GM10248 (cell line): ENCODE results near the gene PITPNC1.
"Not testable (repeated sequence)": the region's sequence is repeated elsewhere in the genome, so short reads cannot be mapped to it uniquely, and the experiment has no call there.

ENCODE experiments used
- CTCF ChIA-PET: fragments of 300-600 bp; sonication (Branson Sonifier 250); formaldehyde crosslinking; extraction: SDS; loops from one replicate; lab custom pipeline; 2021; ENCODE audit warnings: antibody characterized with exemption; lab: Yijun Ruan, JAX
- POLR2A ChIA-PET: fragments of 350-650 bp; sonication (Branson Sonifier 250); formaldehyde crosslinking; extraction: SDS; loops from one replicate; lab custom pipeline; 2020; ENCODE audit warnings: antibody characterized with exemption; lab: Yijun Ruan, JAX
- DNase-seq: peaks from one replicate; pipeline ENCODE4 v3.0.0; 2012; ENCODE audit errors: extremely low spot score
- CTCF ChIP-seq: IDR thresholded peaks from 2 replicates; pipeline ENCODE4 v1.5.1; 2012; ENCODE audit warnings: mild to moderate bottlenecking, low read depth; ENCODE audit errors: extremely low read depth, missing control alignments, control extremely low read depth

Gene PITPNC1

GRCh38 chr17:67638871-67639270 lies 261.8 kb downstream of the PITPNC1 start:
- ChIA-PET POLR2A (interaction anchor here (0.7 kb wide), 1 partner anchor 18 kb away, joined by 4 read pairs; no protein-coding TSS in a partner anchor), CTCF (interaction anchor here (0.9 to 3.8 kb wide), 3 partner anchors 10 to 264 kb away, joined by 3 to 13 read pairs (median 3); no protein-coding TSS in a partner anchor)
- TF ChIP-seq CTCF, result no peak
- DNase-seq, result no peak

GRCh38 chr17:67639555-67639954 lies 262.5 kb downstream of the PITPNC1 start:
- DNase-seq, result no peak
- TF ChIP-seq CTCF, result no peak
- CTCF ChIA-PET, result interaction anchor here (1.0 to 3.8 kb wide), 5 partner anchors 9 to 265 kb away, joined by 3 to 13 read pairs (median 5); no protein-coding TSS in a partner anchor
- POLR2A ChIA-PET, result no interaction called here

- DNase-seq, result no peak
- ChIA-PET POLR2A (no interaction called here), CTCF (interaction anchor here (1.0 to 3.8 kb wide), 4 partner anchors 9 to 261 kb away, joined by 4 to 13 read pairs (median 8); no protein-coding TSS in a partner anchor)
- TF ChIP-seq CTCF, result no peak
Measured at GRCh38 chr17:67639979-67640378, 262.9 kb downstream of the PITPNC1 start.

GRCh38 chr17:67642488-67642887 lies 265.4 kb downstream of the PITPNC1 start:
- ChIA-PET POLR2A (no interaction called here), CTCF (interaction anchor here (1.4 kb wide), 1 partner anchor 9 kb away, joined by 3 read pairs; no protein-coding TSS in a partner anchor)
- DNase-seq, result no peak
- TF ChIP-seq CTCF, result no peak

GRCh38 chr17:67644061-67644460 lies 267.0 kb downstream of the PITPNC1 start:
- CTCF ChIA-PET, result interaction anchor here (1.0 to 7.9 kb wide), 4 partner anchors 14 to 265 kb away, joined by 4 to 68 read pairs (median 4); no protein-coding TSS in a partner anchor
- no peak for DNase-seq
- TF ChIP-seq CTCF, result no peak
- POLR2A ChIA-PET, result no interaction called here

- ChIA-PET CTCF (interaction anchor here (1.0 to 7.9 kb wide), 6 partner anchors 12 to 270 kb away, joined by 3 to 68 read pairs (median 4); no protein-coding TSS in a partner anchor), POLR2A (interaction anchor here (0.6 kb wide), 1 partner anchor 22 kb away, joined by 3 read pairs; no protein-coding TSS in a partner anchor)
- not testable (repeated sequence) for DNase-seq
Measured at GRCh38 chr17:67645195-67645594, 268.1 kb downstream of the PITPNC1 start.

DNA sequence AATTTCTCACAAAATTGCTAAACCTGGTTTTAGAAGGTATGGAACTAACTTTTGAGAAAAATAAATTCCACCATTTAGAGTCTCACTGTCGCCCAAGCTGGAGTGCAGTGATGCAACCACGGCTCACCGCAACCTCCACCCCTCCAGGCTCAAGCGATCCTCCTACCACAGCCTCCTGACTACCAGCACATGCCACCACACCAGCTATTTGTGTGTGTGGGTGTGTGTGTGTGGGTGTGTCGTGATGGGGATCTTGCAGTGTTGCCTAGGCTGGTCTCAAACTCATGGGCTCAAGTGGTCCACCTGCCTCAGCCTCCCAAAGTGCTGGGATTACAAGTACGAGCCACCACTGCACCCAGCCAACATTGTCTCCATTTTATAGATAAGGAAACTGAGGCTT lies 269.4 kb downstream of the PITPNC1 start:
- no peak for TF ChIP-seq CTCF
- CTCF ChIA-PET, result interaction anchor here (1.3 to 7.9 kb wide), 5 partner anchors 11 to 111 kb away, joined by 3 to 68 read pairs (median 4); no protein-coding TSS in a partner anchor
- no peak for DNase-seq
- POLR2A ChIA-PET, result no interaction called here
